CD14-positive monocyte (primary cell): Measurements from ENCODE around the gene SPIRE2. TPM values are rescaled to one million over a fixed set of nuclear protein-coding genes. Genes with fewer than 3 reads are reported as not detected.

Experiments used
- DNase-seq, 3 donors: peaks; one replicate each; pipeline ENCODE4 v3.0.0-alpha.2; 2011 to 2022
- H2AFZ ChIP-seq: 2 replicates; pipeline ENCODE4 v1.6.0; 2012; ENCODE audit warnings: mild to moderate bottlenecking, low read depth, low read length, inconsistent platforms; ENCODE audit not compliant: insufficient read depth, poor library complexity, severe bottlenecking
- H3K27ac ChIP-seq, 2 donors: 1 replicate in 1 of 2; 2 replicates in 1 of 2; pipeline ENCODE4 v1.5.1; 2012 to 2013; ENCODE audit warnings: low read length in 2 of 2, control low read depth in 1 of 2, inconsistent platforms in 1 of 2, low read depth in 1 of 2, mild to moderate bottlenecking in 1 of 2
- H3K27me3 ChIP-seq, 2 donors: one replicate each; pipeline versions ENCODE4 v1.6.0 to v1.6.1; 2011 to 2013; ENCODE audit warnings: low read length in 2 of 2; ENCODE audit not compliant: control insufficient read depth in 2 of 2, insufficient read depth in 2 of 2
- H3K36me3 ChIP-seq, 2 donors: replicated peaks in 1 of 2; 1 replicate in 1 of 2; 2 replicates in 1 of 2; pipeline versions ENCODE4 v1.5.1 to v1.6.1; 2012 to 2013; ENCODE audit warnings: low read length in 2 of 2, control low read depth in 1 of 2, inconsistent platforms in 1 of 2, mild to moderate bottlenecking in 1 of 2; ENCODE audit not compliant: insufficient read depth in 2 of 2, control insufficient read depth in 1 of 2
- H3K4me1 ChIP-seq, 2 donors: 1 replicate in 1 of 2; 2 replicates in 1 of 2; pipeline versions ENCODE4 v1.5.1 to v1.6.1; 2012 to 2013; ENCODE audit warnings: low read length in 2 of 2, control low read depth in 1 of 2, inconsistent platforms in 1 of 2, mild to moderate bottlenecking in 1 of 2, moderate library complexity in 1 of 2; ENCODE audit not compliant: insufficient read depth in 2 of 2, control insufficient read depth in 1 of 2
- H3K4me2 ChIP-seq: replicated peaks from 2 replicates; pipeline ENCODE3; 2012; ENCODE audit warnings: low read length, moderate library complexity, mild to moderate bottlenecking; ENCODE audit not compliant: poor library complexity, severe bottlenecking; ENCODE audit errors: extremely low read depth
- H3K4me3 ChIP-seq, 3 experiments: fragments of 200-600 bp in 1 of 3; sonication (generic) in 1 of 3; replicated peaks in 1 of 3; 1 replicate in 2 of 3; 2 replicates in 1 of 3; pipeline ENCODE4 v1.5.1; 2011 to 2013; ENCODE audit warnings: low read length in 3 of 3, mild to moderate bottlenecking in 3 of 3, control low read depth in 2 of 3, low read depth in 2 of 3, inconsistent platforms in 1 of 3, moderate library complexity in 1 of 3
- H3K79me2 ChIP-seq: 2 replicates; pipeline ENCODE4 v1.6.0; 2012; ENCODE audit warnings: mild to moderate bottlenecking, control low read depth, inconsistent platforms, low read length, moderate library complexity; ENCODE audit not compliant: insufficient read depth
- H3K9ac ChIP-seq: 2 replicates; pipeline ENCODE4 v1.6.0; 2017; ENCODE audit warnings: low read length, mild to moderate bottlenecking; ENCODE audit not compliant: insufficient read depth, poor library complexity, severe bottlenecking
- H3K9me3 ChIP-seq, 2 donors: replicated peaks in 1 of 2; 1 replicate in 1 of 2; 2 replicates in 1 of 2; pipeline versions ENCODE4 v1.5.1 to v1.6.1; 2012 to 2013; ENCODE audit warnings: low read length in 2 of 2, control low read depth in 1 of 2; ENCODE audit not compliant: control insufficient read depth in 1 of 2, insufficient read depth in 1 of 2
- H4K20me1 ChIP-seq: 2 replicates; pipeline ENCODE4 v1.6.0; 2012; ENCODE audit warnings: mild to moderate bottlenecking, low read length, control low read depth, moderate library complexity; ENCODE audit not compliant: insufficient read depth
- H3K27ac Mint-ChIP-seq, 7 donors: one replicate each; pipeline ENCODE4 v1.8.0; 2020; ENCODE audit warnings: mild to moderate bottlenecking in 7 of 7, mixed read lengths in 7 of 7, moderate library complexity in 6 of 7, inconsistent platforms in 2 of 7
- H3K27me3 Mint-ChIP-seq, 3 donors: one replicate each; pipeline ENCODE4 v1.8.0; 2021 to 2022; ENCODE audit warnings: low read depth in 3 of 3, mild to moderate bottlenecking in 3 of 3, mixed read lengths in 3 of 3, moderate library complexity in 3 of 3, inconsistent platforms in 1 of 3
- H3K36me3 Mint-ChIP-seq, 2 donors: one replicate each; pipeline ENCODE4 v1.8.0; 2020; ENCODE audit warnings: mixed read lengths in 2 of 2, inconsistent platforms in 1 of 2, mild to moderate bottlenecking in 1 of 2
- H3K4me1 Mint-ChIP-seq: one replicate; pipeline ENCODE4 v1.8.0; 2020; ENCODE audit warnings: mild to moderate bottlenecking, mixed read lengths
- H3K4me3 Mint-ChIP-seq, 2 donors: one replicate each; pipeline ENCODE4 v1.8.0; 2020; ENCODE audit warnings: mild to moderate bottlenecking in 2 of 2, mixed read lengths in 2 of 2, moderate library complexity in 1 of 2
- H3K9me3 Mint-ChIP-seq, 7 donors: one replicate each; pipeline ENCODE4 v1.8.0; 2020 to 2022; ENCODE audit warnings: mixed read lengths in 7 of 7, mild to moderate bottlenecking in 6 of 7, moderate library complexity in 6 of 7, inconsistent platforms in 2 of 7
- WGBS: methylation state at CpG from one replicate; pipeline ENCODE4 v1.1.5; 2013; ENCODE audit warnings: missing lambda C conversion rate; ENCODE audit not compliant: insufficient coverage; 5-methylcytosine and 5-hydroxymethylcytosine counted together
- intact Hi-C, 2 donors: fragments of 100-400 bp; cut with micrococcal nuclease; formaldehyde crosslinking; loops; one replicate each; pipeline versions ENCODE4 v1.15.0 to v1.15.1; 2023
- polyA plus RNA-seq, 3 donors: library from polyadenylated mRNA; depleted of rRNA in 1 of 3; unstranded in 2 of 3; stranded (reverse) in 1 of 3; fragments of 300-500 nt in 2 of 3; fragments of >200 nt in 1 of 3; fragmentation: Illumina TruSeq in 2 of 3; gene quantifications; 1 replicate in 2 of 3; 2 replicates in 1 of 3; pipeline ENCODE4 v1.2.3, GENCODE V29; 2012 to 2021
- TF ChIP-seq, protein P1 (sequence below): fragments of 200-600 bp; IDR thresholded peaks from one replicate; pipeline ENCODE4 v1.8.0; 2022; ENCODE audit warnings: antibody characterized with exemption, mild to moderate bottlenecking

The SPIRE2 gene
- polyA plus RNA-seq, 3 donors, result 0.09 to 1.2 TPM; not detected in 1

DNA sequence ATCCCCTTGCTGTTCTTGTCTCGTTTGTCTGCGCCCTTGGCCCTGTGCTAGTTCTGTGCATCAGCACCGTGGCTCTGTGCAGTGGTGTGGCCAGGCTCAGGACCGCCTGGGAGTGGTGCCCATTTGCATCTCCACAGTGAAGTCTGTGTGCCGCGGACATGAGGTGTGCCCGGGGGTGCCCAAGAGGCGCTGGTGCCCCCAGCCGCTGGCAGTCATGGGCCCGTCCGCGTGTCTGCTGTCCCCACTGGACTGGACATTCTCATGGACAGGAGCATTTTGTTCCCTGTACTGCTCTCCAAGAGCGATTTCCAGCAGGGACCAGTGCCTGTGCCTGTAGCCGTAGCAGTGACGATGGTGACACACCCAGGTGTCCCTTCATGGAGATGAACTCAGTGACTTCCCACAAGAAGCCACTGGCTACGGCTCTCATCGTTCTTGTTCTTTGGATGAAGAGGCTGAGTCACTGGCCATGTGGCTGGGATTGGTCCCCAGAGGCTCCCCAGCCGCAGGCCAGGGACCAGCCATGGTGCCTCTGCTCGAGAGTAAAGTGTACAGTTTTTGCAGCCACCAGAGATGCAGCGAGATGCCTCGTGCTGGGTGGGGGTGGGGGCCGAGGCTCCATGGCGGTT is 77.3 kb downstream of the SPIRE2 start:
- intact Hi-C loops, result no loop called here
- Histone ChIP-seq H3K79me2 (no peaks in the 10 kb centered on the region), H3K27me3 (no peaks in the 10 kb centered on the region), H3K9ac (no peak overlapping the region), H3K4me1 (peaks cover 0 to 7% of the 10 kb centered on the region in 2 donors), H3K27ac (no peak overlapping the region), H3K36me3 (peaks cover 59 to 68% of the 10 kb centered on the region in 2 donors), H3K9me3 (peaks cover 0 to 13% of the 10 kb centered on the region in 2 donors), H3K4me3 (no peak overlapping the region), H2AFZ (no peak overlapping the region), H4K20me1 (peaks cover 77% of the 10 kb centered on the region), H3K4me2 (no peak overlapping the region)
- H3K4me3 Mint-ChIP-seq, result no peak overlapping the region
- WGBS, result 99% methylated on average over 23 of the region's 23 CpGs
- no peaks in the 10 kb centered on the region for H3K27me3 Mint-ChIP-seq
- H3K9me3 Mint-ChIP-seq, result peaks cover 0 to 10% (median 3%) of the 10 kb centered on the region in 7 donors
- H3K4me1 Mint-ChIP-seq, result peaks cover 7% of the 10 kb centered on the region
- TF ChIP-seq, protein P1, sequence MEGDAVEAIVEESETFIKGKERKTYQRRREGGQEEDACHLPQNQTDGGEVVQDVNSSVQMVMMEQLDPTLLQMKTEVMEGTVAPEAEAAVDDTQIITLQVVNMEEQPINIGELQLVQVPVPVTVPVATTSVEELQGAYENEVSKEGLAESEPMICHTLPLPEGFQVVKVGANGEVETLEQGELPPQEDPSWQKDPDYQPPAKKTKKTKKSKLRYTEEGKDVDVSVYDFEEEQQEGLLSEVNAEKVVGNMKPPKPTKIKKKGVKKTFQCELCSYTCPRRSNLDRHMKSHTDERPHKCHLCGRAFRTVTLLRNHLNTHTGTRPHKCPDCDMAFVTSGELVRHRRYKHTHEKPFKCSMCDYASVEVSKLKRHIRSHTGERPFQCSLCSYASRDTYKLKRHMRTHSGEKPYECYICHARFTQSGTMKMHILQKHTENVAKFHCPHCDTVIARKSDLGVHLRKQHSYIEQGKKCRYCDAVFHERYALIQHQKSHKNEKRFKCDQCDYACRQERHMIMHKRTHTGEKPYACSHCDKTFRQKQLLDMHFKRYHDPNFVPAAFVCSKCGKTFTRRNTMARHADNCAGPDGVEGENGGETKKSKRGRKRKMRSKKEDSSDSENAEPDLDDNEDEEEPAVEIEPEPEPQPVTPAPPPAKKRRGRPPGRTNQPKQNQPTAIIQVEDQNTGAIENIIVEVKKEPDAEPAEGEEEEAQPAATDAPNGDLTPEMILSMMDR, result no peak
- no peak for DNase-seq
- H3K27ac Mint-ChIP-seq, result no peak overlapping the region
- H3K36me3 Mint-ChIP-seq, result peaks cover 50 to 78% of the 10 kb centered on the region in 2 donors

DNA sequence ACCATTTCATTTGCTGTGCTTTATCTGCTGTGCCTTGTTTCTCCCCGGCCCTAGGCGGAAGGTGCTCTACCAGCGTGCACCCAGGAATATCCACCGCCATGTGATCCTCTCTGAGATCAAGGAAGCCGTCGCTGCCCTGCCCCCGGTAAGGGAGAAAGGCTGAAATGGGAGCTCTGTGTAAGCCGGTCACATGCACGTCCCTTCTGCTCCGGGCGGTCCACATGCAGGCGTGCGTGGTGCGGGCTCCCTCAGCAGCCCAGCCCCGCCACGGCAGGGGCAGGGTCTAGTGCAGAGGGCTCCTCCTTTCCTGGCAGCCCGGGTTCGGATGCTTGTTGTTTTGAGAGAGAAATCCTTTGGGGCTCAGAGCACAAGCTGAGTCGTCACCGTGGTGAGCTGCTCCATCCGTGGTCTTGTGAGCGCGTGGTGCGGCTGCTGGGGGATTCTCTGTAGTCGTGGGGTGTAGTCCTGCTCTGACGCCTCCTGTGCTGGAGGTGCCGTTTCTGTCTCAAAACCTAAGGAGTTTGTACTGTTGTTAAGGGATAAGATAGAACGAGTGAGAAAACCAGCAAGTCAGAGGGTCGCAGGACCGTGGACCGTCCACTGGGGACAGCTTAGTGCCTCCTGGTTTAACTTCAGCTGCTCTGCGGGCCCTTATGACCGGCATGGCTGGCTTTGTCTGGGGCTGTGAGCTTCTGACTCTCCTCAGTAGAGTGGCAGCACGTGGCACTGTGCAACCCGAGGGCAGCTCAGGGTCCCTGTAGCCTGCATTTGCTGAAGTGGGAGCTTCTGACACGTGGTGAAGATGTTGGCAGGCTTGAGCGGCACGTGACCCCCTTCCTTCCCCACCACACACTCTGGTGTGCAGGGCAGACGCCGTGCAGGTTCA is 78.1 kb downstream of the SPIRE2 start:
- Histone ChIP-seq H3K27me3 (no peaks in the 10 kb centered on the region), H3K4me1 (peaks cover 0 to 7% of the 10 kb centered on the region in 2 donors), H3K9me3 (peaks cover 0 to 13% of the 10 kb centered on the region in 2 donors), H3K79me2 (no peaks in the 10 kb centered on the region), H3K36me3 (peaks cover 61 to 69% of the 10 kb centered on the region in 2 donors), H3K9ac (no peak overlapping the region), H4K20me1 (peaks cover 78% of the 10 kb centered on the region), H3K4me3 (no peak overlapping the region), H2AFZ (no peak overlapping the region), H3K27ac (no peak overlapping the region), H3K4me2 (no peak overlapping the region)
- Mint-ChIP-seq H3K27ac (peak overlapping the region in 2 of 7 donors; percentile 11 to 76), H3K4me1 (peaks cover 7% of the 10 kb centered on the region), H3K9me3 (peaks cover 0 to 10% (median 3%) of the 10 kb centered on the region in 7 donors), H3K27me3 (no peaks in the 10 kb centered on the region), H3K36me3 (peaks cover 48 to 78% of the 10 kb centered on the region in 2 donors), H3K4me3 (no peak overlapping the region)
- no peak for DNase-seq
- 97% methylated on average over 31 of the region's 40 CpGs for WGBS
- TF ChIP-seq, protein P1, result no peak
- intact Hi-C loops, result no loop called here
